ENCODE measurements around the gene SLC36A3.

Gene SLC36A3

DNA sequence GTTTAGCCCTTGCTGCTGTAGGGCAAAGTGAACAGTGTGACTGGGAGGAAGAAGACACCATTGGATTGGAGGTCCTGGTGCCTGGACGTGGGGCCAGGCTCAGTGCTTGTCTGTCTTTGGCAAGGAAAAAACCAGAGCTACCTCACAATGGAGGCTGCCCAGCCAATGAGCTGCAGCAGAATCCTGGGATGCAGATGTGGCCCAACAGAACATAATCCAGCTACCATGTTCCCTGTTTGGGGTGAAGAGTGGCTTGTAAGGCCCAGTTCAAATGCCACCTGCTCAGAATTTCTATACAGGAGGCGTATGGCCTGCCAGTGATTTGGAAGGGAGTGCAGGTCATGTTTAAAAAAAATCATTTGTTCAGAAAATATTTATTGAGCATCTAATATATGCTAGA is at the start of gene SLC36A3:
Gene SLC36A3 (minus strand): TSS at position 101 of the 400 bp plus-strand sequence. CDS start 412 bp downstream, outside the sequence.
- no peaks in the 10 kb centered on the region for H3K4me1 ChIP-seq (ENCODE audit: insufficient read depth, low read length)
- H3K27ac ChIP-seq (ENCODE audit: low read length) = no peak within 1 kb of the TSS
- no peak within 1 kb of the TSS for H3K4me3 ChIP-seq (ENCODE audit: low read length)
- no peaks in the 10 kb centered on the region for H3K27me3 ChIP-seq (ENCODE audit: insufficient read depth, low read length)
- no peaks in the 10 kb centered on the region for H3K9me3 ChIP-seq (ENCODE audit: insufficient read depth, low read depth, low read length)
- no peaks in the 10 kb centered on the region for H3K36me3 ChIP-seq (ENCODE audit: insufficient read depth, low read depth, low read length)
- H3K9ac ChIP-seq (ENCODE audit: low read depth, low read length) = no peak within 1 kb of the TSS

DNA sequence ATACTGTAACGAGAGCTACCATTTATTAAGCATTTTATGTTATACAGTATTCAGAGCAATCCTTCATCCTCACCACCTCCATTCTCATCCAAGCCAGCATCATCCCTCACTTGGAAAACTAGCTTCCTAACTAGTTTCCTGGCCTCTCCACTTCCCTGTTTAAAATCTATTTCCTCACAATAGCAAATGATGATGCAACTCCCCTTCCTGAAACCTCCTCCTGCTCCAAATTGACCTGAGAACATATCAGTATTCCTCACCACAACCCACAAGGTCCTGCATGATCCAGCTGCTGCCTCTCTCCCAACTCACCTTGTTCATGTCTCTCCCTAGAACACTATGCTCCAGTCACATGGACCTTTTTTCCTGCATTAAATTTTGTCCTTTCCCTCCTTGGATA is 48.1 kb upstream of the SLC36A3 start:
- no peak overlapping the region for H3K4me3 ChIP-seq (ENCODE audit: low read length)
- no peaks in the 10 kb centered on the region for H3K9me3 ChIP-seq (ENCODE audit: insufficient read depth, low read depth, low read length)
- H3K9ac ChIP-seq (ENCODE audit: low read depth, low read length) = no peak overlapping the region
- H3K27me3 ChIP-seq (ENCODE audit: insufficient read depth, low read length) = peaks cover 59% of the 10 kb centered on the region
- peaks cover 12% of the 10 kb centered on the region for H3K4me1 ChIP-seq (ENCODE audit: insufficient read depth, low read length)
- no peak overlapping the region for H3K27ac ChIP-seq (ENCODE audit: low read length)
- no peaks in the 10 kb centered on the region for H3K36me3 ChIP-seq (ENCODE audit: insufficient read depth, low read depth, low read length)

DNA sequence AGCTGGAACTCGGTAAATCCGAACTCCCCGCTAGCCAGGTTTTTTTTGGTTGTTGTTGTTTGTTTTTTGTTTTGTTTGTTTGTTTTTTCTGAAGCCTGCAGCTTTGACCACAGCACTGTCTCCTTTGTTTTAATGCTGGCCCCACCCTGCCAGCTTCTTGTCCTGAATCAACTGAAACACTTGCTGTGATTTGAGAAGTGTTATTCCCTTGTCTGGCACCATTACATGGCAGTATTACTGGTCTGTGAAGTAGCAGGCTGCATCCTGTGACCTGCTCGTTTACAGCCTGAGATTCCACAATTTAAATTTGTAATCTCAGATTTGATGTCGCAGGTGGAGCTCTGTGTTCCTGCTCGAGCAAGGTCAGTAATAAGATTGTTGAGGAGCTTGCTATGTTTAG is 45.2 kb upstream of the SLC36A3 start:
- Histone ChIP-seq H3K27me3 (ENCODE audit: insufficient read depth, low read length) (peaks cover 88% of the 10 kb centered on the region), H3K27ac (ENCODE audit: low read length) (no peak overlapping the region), H3K4me3 (ENCODE audit: low read length) (no peak overlapping the region), H3K36me3 (ENCODE audit: insufficient read depth, low read depth, low read length) (no peaks in the 10 kb centered on the region), H3K9me3 (ENCODE audit: insufficient read depth, low read depth, low read length) (no peaks in the 10 kb centered on the region), H3K4me1 (ENCODE audit: insufficient read depth, low read length) (peaks cover 22% of the 10 kb centered on the region; the same call in 1 of the 2 replicates), H3K9ac (ENCODE audit: low read depth, low read length) (no peak overlapping the region)

GRCh38 chr5:151347369-151347768 is 43.8 kb upstream of the SLC36A3 start, which contains the start of gene SLC36A2:
SLC36A2 (minus strand) TSS chr5:151347559; CDS start chr5:151347460, 99 bp downstream.
- peaks cover 100% of the 10 kb centered on the region for H3K27me3 ChIP-seq (ENCODE audit: insufficient read depth, low read length)
- H3K9ac ChIP-seq (ENCODE audit: low read depth, low read length) = no peak within 1 kb of the TSS
- no peaks in the 10 kb centered on the region for H3K36me3 ChIP-seq (ENCODE audit: insufficient read depth, low read depth, low read length)
- no peak within 1 kb of the TSS for H3K27ac ChIP-seq (ENCODE audit: low read length)
- no peak within 1 kb of the TSS for H3K4me3 ChIP-seq (ENCODE audit: low read length)
- peaks cover 22% of the 10 kb centered on the region; the same call in 1 of the 2 replicates for H3K4me1 ChIP-seq (ENCODE audit: insufficient read depth, low read length)
- no peaks in the 10 kb centered on the region for H3K9me3 ChIP-seq (ENCODE audit: insufficient read depth, low read depth, low read length)

- no peak overlapping the region for H3K9ac ChIP-seq (ENCODE audit: low read depth, low read length)
- H3K27ac ChIP-seq (ENCODE audit: low read length) = no peak overlapping the region
- peaks cover 97% of the 10 kb centered on the region for H3K27me3 ChIP-seq (ENCODE audit: insufficient read depth, low read length)
- H3K9me3 ChIP-seq (ENCODE audit: insufficient read depth, low read depth, low read length) = no peaks in the 10 kb centered on the region
- H3K36me3 ChIP-seq (ENCODE audit: insufficient read depth, low read depth, low read length) = no peaks in the 10 kb centered on the region
- H3K4me3 ChIP-seq (ENCODE audit: low read length) = peak overlapping the region; percentile 36; the same call in 1 of the 2 replicates
- peaks cover 22% of the 10 kb centered on the region; the same call in 1 of the 2 replicates for H3K4me1 ChIP-seq (ENCODE audit: insufficient read depth, low read length)
Measured at GRCh38 chr5:151345808-151346478, 42.4 kb upstream of the SLC36A3 start.

DNA sequence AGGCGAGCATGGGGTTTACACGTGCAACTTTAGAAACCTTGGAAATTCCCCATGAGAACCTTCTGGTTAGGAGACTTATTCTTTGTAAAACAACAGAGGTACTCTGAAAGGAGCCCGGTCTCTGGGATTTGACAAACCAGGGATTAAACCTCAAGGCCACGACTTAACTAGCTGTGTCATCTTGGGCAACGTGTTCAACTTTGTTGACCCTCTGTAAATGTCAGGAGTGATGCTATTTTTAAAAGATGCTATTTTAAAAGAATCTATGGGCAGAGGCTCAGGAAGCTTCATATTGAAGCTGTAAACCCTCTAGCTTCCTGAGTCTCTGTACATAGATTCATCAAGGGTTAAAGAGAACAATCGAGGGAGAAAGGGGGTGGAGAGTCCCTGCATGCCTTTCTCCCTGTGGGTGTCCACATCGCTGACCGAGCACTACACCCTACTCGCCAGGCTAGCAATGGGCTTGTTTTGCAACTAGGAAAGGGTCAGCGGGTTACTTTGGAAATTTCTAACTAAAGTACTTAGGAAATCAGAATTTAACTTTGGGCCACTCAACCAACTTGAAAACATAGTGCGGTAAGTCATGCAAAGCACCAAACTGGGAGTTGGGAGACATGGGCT is 41.7 kb upstream of the SLC36A3 start:
- Histone ChIP-seq H3K27me3 (ENCODE audit: insufficient read depth, low read length) (peaks cover 95% of the 10 kb centered on the region), H3K4me1 (ENCODE audit: insufficient read depth, low read length) (peaks cover 22% of the 10 kb centered on the region; the same call in 1 of the 2 replicates), H3K4me3 (ENCODE audit: low read length) (peak overlapping the region; percentile 36; the same call in 1 of the 2 replicates), H3K9ac (ENCODE audit: low read depth, low read length) (no peak overlapping the region), H3K27ac (ENCODE audit: low read length) (no peak overlapping the region), H3K36me3 (ENCODE audit: insufficient read depth, low read depth, low read length) (no peaks in the 10 kb centered on the region), H3K9me3 (ENCODE audit: insufficient read depth, low read depth, low read length) (no peaks in the 10 kb centered on the region)

- Histone ChIP-seq H3K9ac (ENCODE audit: low read depth, low read length) (no peak overlapping the region), H3K27ac (ENCODE audit: low read length) (no peak overlapping the region)
Measured at GRCh38 chr5:151344088-151344487, 40.5 kb upstream of the SLC36A3 start.

GRCh38 chr5:151340004-151340403 is 36.4 kb upstream of the SLC36A3 start:
- H3K27me3 ChIP-seq (ENCODE audit: insufficient read depth, low read length) = peaks cover 44% of the 10 kb centered on the region

More at GRCh38 chr5:151344088-151344487, 40.5 kb upstream of the SLC36A3 start:
- Histone ChIP-seq H3K4me1 (ENCODE audit: insufficient read depth, low read length) (peaks cover 22% of the 10 kb centered on the region; the same call in 1 of the 2 replicates), H3K4me3 (ENCODE audit: low read length) (no peak overlapping the region), H3K27me3 (ENCODE audit: insufficient read depth, low read length) (peaks cover 85% of the 10 kb centered on the region), H3K36me3 (ENCODE audit: insufficient read depth, low read depth, low read length) (no peaks in the 10 kb centered on the region), H3K9me3 (ENCODE audit: insufficient read depth, low read depth, low read length) (no peaks in the 10 kb centered on the region)

DNA sequence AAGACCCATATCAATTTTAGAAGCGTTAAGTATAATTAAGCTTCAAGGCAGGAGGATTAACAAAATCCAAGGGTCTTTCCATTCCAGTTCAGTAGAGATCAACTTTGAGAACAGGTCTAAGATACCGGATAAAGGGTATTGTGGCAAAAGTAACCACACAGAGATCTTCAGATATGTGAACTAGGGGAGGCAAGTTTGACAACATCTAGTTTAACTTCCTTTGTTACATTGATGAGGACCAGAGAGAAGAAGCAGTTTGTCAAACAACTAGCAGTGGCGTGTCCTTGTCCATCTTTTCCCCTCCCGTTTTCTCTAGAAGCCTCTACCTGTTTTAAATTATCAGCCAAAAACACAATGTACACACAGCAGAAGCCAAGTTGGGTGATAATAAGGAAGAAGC is 35.2 kb upstream of the SLC36A3 start:
- no peaks in the 10 kb centered on the region for H3K36me3 ChIP-seq (ENCODE audit: insufficient read depth, low read depth, low read length)
- H3K4me3 ChIP-seq (ENCODE audit: low read length) = no peak overlapping the region
- H3K9me3 ChIP-seq (ENCODE audit: insufficient read depth, low read depth, low read length) = no peaks in the 10 kb centered on the region
- peaks cover 31% of the 10 kb centered on the region for H3K27me3 ChIP-seq (ENCODE audit: insufficient read depth, low read length)
- no peaks in the 10 kb centered on the region for H3K4me1 ChIP-seq (ENCODE audit: insufficient read depth, low read length)
- H3K27ac ChIP-seq (ENCODE audit: low read length) = no peak overlapping the region
- H3K9ac ChIP-seq (ENCODE audit: low read depth, low read length) = no peak overlapping the region

More at GRCh38 chr5:151340004-151340403, 36.4 kb upstream of the SLC36A3 start:
- Histone ChIP-seq H3K9me3 (ENCODE audit: insufficient read depth, low read depth, low read length) (no peaks in the 10 kb centered on the region), H3K36me3 (ENCODE audit: insufficient read depth, low read depth, low read length) (no peaks in the 10 kb centered on the region), H3K9ac (ENCODE audit: low read depth, low read length) (no peak overlapping the region), H3K27ac (ENCODE audit: low read length) (no peak overlapping the region), H3K4me3 (ENCODE audit: low read length) (no peak overlapping the region), H3K4me1 (ENCODE audit: insufficient read depth, low read length) (peaks cover 2% of the 10 kb centered on the region; the same call in 1 of the 2 replicates)

DNA sequence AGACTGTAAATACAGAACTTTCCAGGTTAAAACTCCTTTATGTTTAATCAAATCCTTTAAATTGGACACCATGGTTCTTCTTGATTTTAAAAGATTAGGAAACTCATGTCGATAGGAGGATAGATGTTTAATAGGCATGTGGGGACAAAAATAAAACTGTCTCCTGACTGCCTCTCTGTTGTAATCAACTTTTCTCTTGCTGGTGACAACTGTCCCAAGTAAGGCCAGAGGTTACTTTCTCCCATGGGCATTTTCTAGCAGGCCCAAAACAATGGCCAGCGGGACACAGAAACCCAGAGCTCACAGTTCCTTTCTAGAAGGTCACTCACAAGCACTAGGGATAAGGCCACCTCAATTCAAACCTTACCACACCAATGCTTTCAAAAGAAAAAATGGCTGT is 29.3 kb upstream of the SLC36A3 start:
- H3K27me3 ChIP-seq (ENCODE audit: insufficient read depth, low read length) = no peaks in the 10 kb centered on the region
- no peak overlapping the region for H3K9ac ChIP-seq (ENCODE audit: low read depth, low read length)
- no peak overlapping the region for H3K27ac ChIP-seq (ENCODE audit: low read length)
- no peaks in the 10 kb centered on the region for H3K9me3 ChIP-seq (ENCODE audit: insufficient read depth, low read depth, low read length)
- no peaks in the 10 kb centered on the region for H3K4me1 ChIP-seq (ENCODE audit: insufficient read depth, low read length)
- no peak overlapping the region for H3K4me3 ChIP-seq (ENCODE audit: low read length)
- H3K36me3 ChIP-seq (ENCODE audit: insufficient read depth, low read depth, low read length) = no peaks in the 10 kb centered on the region

- Histone ChIP-seq H3K9ac (ENCODE audit: low read depth, low read length) (no peak overlapping the region), H3K27me3 (ENCODE audit: insufficient read depth, low read length) (no peaks in the 10 kb centered on the region), H3K36me3 (ENCODE audit: insufficient read depth, low read depth, low read length) (no peaks in the 10 kb centered on the region), H3K9me3 (ENCODE audit: insufficient read depth, low read depth, low read length) (no peaks in the 10 kb centered on the region), H3K27ac (ENCODE audit: low read length) (no peak overlapping the region), H3K4me1 (ENCODE audit: insufficient read depth, low read length) (peaks cover 11% of the 10 kb centered on the region; the same call in 1 of the 2 replicates), H3K4me3 (ENCODE audit: low read length) (no peak overlapping the region)
Measured at GRCh38 chr5:151328734-151329133, 25.2 kb upstream of the SLC36A3 start.

DNA sequence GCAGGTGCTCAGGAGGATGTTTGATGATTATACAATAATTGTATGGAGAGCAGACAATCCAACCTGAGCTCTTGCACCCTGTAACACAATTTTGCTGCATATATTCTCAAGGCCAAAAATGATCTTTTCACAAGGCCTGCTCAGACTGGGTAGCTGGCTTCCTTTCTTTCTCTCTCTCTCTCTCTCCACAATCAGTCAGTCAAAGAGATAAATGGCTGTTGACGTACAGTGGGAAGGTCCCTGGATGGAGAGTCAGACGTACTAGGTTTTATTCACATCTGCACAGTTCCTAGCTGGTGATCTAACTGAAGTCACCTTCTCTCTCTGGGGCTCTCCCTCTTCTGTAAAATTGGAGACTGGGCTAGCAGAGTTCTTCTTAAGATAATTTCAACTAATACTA is 24.0 kb upstream of the SLC36A3 start:
- no peak overlapping the region for H3K27ac ChIP-seq (ENCODE audit: low read length)
- peaks cover 11% of the 10 kb centered on the region; the same call in 1 of the 2 replicates for H3K4me1 ChIP-seq (ENCODE audit: insufficient read depth, low read length)
- no peaks in the 10 kb centered on the region for H3K27me3 ChIP-seq (ENCODE audit: insufficient read depth, low read length)
- H3K4me3 ChIP-seq (ENCODE audit: low read length) = no peak overlapping the region
- no peaks in the 10 kb centered on the region for H3K36me3 ChIP-seq (ENCODE audit: insufficient read depth, low read depth, low read length)
- no peaks in the 10 kb centered on the region for H3K9me3 ChIP-seq (ENCODE audit: insufficient read depth, low read depth, low read length)
- H3K9ac ChIP-seq (ENCODE audit: low read depth, low read length) = no peak overlapping the region
